NT2/D1 (cell line): ENCODE measurements around the gene PDXK.

Source experiments
- YY1 ChIP-seq: IDR thresholded peaks from 2 replicates; pipeline ENCODE4 v1.6.1; 2011; ENCODE audit not compliant: insufficient read length, insufficient read depth
- ZNF274 ChIP-seq: IDR thresholded peaks from 2 replicates; pipeline ENCODE4 v1.6.1; 2011; ENCODE audit warnings: mild to moderate bottlenecking, low read depth, low read length

DNA sequence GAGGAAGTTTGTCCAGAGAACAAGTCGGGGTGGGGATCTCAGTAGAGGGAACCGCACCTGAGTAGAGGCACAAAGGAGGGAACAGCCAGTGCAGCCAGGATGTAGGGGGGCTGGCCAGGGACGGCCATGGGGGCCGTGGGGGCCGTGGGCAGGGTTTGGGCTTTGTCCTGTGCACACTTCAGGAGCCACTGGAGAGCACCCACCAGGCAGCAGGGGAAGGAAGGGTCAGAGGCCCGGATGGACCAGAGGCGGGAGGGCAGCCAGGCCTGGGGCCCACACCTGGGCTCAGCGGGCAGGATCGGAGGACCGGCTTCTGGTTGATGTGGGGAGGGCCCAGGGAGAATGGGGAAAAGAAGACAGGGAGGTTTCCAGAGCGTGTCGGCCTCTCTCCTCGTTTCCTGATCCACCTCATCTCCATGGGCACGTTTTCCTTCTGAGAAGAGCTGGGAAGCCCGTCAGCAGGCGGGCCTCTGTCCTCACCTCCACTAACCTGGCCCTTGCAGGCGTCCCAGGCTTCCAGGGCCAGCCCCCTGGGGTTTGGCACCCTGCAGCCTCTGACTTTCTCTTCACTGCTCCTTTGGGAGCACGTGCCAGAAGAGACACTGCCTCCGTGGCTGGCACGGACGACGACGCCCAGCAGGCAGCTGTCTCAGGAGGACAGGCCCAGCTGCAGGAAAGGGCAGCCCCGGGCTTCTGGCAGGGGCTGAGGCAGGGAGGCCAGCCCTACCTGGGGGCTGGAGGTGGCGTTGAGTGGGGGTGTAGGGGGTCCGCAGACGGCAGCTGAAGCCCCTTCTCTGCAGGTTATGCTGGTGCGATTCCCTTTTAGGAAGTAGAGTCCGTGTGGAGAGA, 16.8 kb upstream of the PDXK start:
- TF ChIP-seq ZNF274 = no peak
- TF ChIP-seq YY1 = no peak
